ENCODE measurements around the gene SP5. TPM values are rescaled to one million over a fixed set of nuclear protein-coding genes. Genes with fewer than 3 reads are reported as not detected.

SP5 gene
- total RNA-seq, 1 donor from 2014 or later, result 4.4 TPM

DNA sequence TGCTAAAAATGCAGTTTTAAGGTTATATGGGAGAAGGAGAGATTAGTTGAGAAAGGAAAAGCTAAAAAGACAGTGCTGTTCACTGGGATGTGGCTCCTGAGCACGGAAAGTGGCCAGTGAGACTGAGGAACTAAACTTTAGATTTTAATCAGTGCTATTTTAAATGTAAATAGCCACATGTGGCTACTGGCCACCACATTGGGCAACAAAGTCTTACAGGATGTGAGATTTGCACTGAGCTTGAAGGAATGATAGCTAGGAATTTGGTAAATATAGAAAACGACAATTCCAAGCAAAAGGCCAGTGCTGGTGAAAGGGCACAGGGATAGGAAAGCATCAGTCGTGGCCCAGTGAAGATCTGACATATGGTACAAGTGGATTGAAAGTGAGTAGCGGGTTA is 14.1 kb upstream of the SP5 start:
- Mint-ChIP-seq H3K27ac (no peak overlapping the region), H3K4me3 (no peak overlapping the region), H3K36me3 (no peaks in the 10 kb centered on the region), H3K4me1 (ENCODE audit: unreplicated experiment) (peaks cover 2% of the 10 kb centered on the region), H3K27me3 (peaks cover 41% of the 10 kb centered on the region), H3K9me3 (peaks cover 5% of the 10 kb centered on the region)
- no peak for DNase-seq (ENCODE audit: extremely low spot score, unreplicated experiment)
- TF ChIP-seq CTCF (conservative IDR thresholded peaks at IDR 0.05), result no peak

DNA sequence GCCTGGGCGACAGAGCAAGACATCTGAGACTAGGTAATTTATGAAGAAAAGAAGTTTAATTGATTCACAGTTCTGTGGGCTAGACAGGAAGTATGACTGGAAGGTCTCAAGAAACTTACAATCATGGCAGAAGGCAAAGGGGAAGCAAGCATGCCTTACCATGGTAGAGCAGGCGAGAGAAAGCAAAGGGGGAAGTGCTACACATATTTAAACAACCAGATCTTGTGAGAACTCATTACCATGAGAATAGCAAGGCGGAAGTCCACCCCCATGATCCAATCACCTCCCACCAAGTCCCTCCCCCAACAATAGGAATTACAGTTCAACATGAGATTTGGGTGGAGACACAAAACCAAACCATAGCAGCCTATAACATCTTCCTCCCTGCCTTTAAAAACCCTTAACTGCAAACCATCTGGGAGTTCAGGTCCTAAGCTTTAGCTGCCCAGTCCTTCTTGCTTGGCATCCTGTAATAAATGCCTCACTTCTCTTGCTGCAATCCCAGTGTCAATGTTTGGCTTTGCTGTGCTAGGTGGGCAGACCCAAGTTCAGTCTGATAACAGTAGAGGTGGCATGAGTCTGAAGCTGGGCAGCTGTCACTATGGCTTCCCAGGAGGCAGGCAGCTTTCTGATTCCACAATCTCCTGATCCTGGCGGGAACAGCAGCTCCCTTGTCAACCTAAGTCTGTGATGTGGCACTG is 11.2 kb upstream of the SP5 start:
- H3K27ac Mint-ChIP-seq, result no peak overlapping the region

GRCh38 chr2:170707821-170708795 is 7.0 kb upstream of the SP5 start:
- H3K36me3 Mint-ChIP-seq, result no peaks in the 10 kb centered on the region
- peaks cover 12% of the 10 kb centered on the region for H3K4me1 Mint-ChIP-seq (ENCODE audit: unreplicated experiment)
- peaks cover 83% of the 10 kb centered on the region for H3K27me3 Mint-ChIP-seq
- no peak overlapping the region for H3K27ac Mint-ChIP-seq
- H3K4me3 Mint-ChIP-seq, result no peak overlapping the region
- peaks cover 11% of the 10 kb centered on the region for H3K9me3 Mint-ChIP-seq
- TF ChIP-seq CTCF (conservative IDR thresholded peaks at IDR 0.05), result no peak
- DNase-seq (ENCODE audit: extremely low spot score, unreplicated experiment), result no peak

More for the DNA sequence above, 11.2 kb upstream of the SP5 start:
- Mint-ChIP-seq H3K4me1 (ENCODE audit: unreplicated experiment) (no peaks in the 10 kb centered on the region), H3K4me3 (no peak overlapping the region), H3K9me3 (peaks cover 5% of the 10 kb centered on the region), H3K27me3 (peaks cover 56% of the 10 kb centered on the region), H3K36me3 (no peaks in the 10 kb centered on the region)
- TF ChIP-seq CTCF (conservative IDR thresholded peaks at IDR 0.05), result no peak
- DNase-seq (ENCODE audit: extremely low spot score, unreplicated experiment), result no peak

DNA sequence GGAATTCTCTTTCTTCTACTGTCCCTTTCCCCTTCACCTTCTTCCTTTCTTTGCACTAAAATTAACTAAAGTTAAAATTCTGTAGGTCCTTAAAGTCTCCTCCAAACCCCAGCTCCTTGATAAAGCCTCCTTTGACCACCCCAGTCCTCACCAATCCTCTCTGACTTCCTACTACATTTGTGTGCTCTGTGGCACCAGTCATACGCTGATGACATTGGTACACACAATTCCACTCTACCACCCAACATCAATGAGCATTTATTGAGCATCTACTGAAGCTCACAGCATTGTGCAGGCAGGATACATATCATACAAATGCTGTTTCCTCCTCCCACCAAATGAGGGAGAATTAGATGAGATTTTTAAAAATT is 4.5 kb upstream of the SP5 start:
- Mint-ChIP-seq H3K36me3 (no peaks in the 10 kb centered on the region), H3K27me3 (peaks cover 86% of the 10 kb centered on the region), H3K4me1 (ENCODE audit: unreplicated experiment) (peaks cover 18% of the 10 kb centered on the region), H3K27ac (no peak overlapping the region), H3K4me3 (no peak overlapping the region), H3K9me3 (peaks cover 9% of the 10 kb centered on the region)
- no peak for DNase-seq (ENCODE audit: extremely low spot score, unreplicated experiment)
- TF ChIP-seq CTCF (conservative IDR thresholded peaks at IDR 0.05), result no peak

DNA sequence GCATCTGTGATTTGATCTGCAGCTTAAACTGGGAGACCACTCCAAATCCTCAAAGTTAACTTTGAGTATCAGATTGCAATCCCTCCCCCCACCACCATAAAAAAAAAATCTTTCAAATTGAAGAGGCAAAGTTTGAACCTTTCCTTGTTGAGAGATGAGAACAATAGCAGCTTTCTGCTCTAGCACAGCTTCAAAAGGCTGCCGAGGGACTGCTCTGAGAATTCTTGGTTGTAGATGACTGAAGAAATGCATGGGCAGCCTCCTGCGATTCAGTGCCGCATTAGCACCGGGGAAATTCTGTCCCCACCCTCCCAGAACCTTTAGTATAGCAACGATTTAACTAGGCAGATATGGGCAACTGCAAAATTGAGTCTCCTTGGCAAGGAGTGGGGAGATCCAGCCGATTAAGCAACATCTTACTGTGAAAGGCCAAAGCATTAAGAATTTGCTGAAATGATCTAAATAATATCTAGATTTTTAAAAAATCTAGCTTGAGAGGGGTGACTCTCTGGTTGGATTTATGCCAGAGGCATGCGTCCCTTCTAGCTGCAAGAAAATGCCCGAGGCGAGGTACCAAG is 3.9 kb upstream of the SP5 start:
- TF ChIP-seq CTCF (conservative IDR thresholded peaks at IDR 0.05), result peak; percentile 47
- Mint-ChIP-seq H3K9me3 (peaks cover 9% of the 10 kb centered on the region), H3K36me3 (no peaks in the 10 kb centered on the region), H3K27ac (no peak overlapping the region), H3K4me1 (ENCODE audit: unreplicated experiment) (peaks cover 18% of the 10 kb centered on the region), H3K27me3 (peaks cover 84% of the 10 kb centered on the region), H3K4me3 (peak overlapping the region; percentile 79)
- no peak for DNase-seq (ENCODE audit: extremely low spot score, unreplicated experiment)

All from type B pancreatic cell (in vitro differentiated cells).